OCI-LY1 (cell line): Measurements from ENCODE around the gene SVOP.

Experiments used
- EZH2 ChIP-seq: fragments of 200-600 bp; sonication (generic), shearing (Covaris generic); IDR thresholded peaks from 2 replicates; pipeline ENCODE4 v1.8.0; 2017; ENCODE audit warnings: borderline replicate concordance, mixed run types, mild to moderate bottlenecking, antibody characterized with exemption, low read length, moderate library complexity, mixed read lengths
- TF ChIP-seq, protein P1 (sequence below): fragments of 200-600 bp; sonication (generic), shearing (Covaris generic); IDR thresholded peaks from 2 replicates; pipeline ENCODE4 v1.5.1; 2017; ENCODE audit warnings: mild to moderate bottlenecking, antibody characterized with exemption, low read length, moderate library complexity, mixed read lengths

DNA sequence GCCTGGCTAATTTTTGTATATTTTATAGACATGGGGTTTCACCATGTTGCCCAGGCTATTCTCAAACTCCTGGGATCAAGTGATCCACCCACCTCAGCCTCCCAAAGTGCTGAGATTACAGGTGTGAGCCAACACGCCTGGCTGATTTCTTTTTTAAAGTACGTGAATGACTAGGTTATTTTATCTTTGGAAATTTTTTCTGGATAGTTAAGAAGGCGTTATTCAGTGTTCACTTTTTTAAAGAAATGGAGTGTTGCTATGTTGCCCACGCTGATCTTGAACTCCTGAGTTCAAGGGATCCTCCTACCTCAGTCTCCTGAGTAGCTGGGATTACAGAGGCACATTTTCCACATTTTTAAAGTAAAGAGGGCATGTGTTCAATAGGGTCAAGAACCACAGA is 58.6 kb downstream of the SVOP start:
- TF ChIP-seq, protein P1, sequence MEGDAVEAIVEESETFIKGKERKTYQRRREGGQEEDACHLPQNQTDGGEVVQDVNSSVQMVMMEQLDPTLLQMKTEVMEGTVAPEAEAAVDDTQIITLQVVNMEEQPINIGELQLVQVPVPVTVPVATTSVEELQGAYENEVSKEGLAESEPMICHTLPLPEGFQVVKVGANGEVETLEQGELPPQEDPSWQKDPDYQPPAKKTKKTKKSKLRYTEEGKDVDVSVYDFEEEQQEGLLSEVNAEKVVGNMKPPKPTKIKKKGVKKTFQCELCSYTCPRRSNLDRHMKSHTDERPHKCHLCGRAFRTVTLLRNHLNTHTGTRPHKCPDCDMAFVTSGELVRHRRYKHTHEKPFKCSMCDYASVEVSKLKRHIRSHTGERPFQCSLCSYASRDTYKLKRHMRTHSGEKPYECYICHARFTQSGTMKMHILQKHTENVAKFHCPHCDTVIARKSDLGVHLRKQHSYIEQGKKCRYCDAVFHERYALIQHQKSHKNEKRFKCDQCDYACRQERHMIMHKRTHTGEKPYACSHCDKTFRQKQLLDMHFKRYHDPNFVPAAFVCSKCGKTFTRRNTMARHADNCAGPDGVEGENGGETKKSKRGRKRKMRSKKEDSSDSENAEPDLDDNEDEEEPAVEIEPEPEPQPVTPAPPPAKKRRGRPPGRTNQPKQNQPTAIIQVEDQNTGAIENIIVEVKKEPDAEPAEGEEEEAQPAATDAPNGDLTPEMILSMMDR: no peak
- TF ChIP-seq EZH2: no peak
